H9 (cell line): ENCODE measurements around the gene ADORA3. TPM values are rescaled to one million over a fixed set of nuclear protein-coding genes. Genes with fewer than 3 reads are reported as not detected.

ENCODE experiments used
- DNase-seq: peaks from one replicate; pipeline ENCODE4 v3.0.0-alpha.2; 2017
- H2AFZ ChIP-seq: one replicate; pipeline ENCODE4 v1.6.1; 2013; ENCODE audit warnings: mild to moderate bottlenecking, low read length, control low read depth, moderate library complexity
- H2AK5ac ChIP-seq: 2 replicates; pipeline ENCODE4 v1.6.1; 2013; ENCODE audit warnings: low read length, control low read depth, mixed read lengths; ENCODE audit not compliant: insufficient read length
- H2BK120ac ChIP-seq: one replicate; pipeline ENCODE4 v1.6.1; 2013; ENCODE audit warnings: low read depth, mild to moderate bottlenecking, low read length, control low read depth, inconsistent platforms; ENCODE audit not compliant: poor library complexity, severe bottlenecking
- H2BK12ac ChIP-seq: 2 replicates; pipeline ENCODE4 v1.6.1; 2013; ENCODE audit warnings: low read length, control low read depth, mixed read lengths, low read depth; ENCODE audit not compliant: insufficient read length
- H2BK15ac ChIP-seq: 2 replicates; pipeline ENCODE4 v1.6.1; 2013; ENCODE audit warnings: low read depth, low read length, control low read depth
- H2BK20ac ChIP-seq: one replicate; pipeline ENCODE4 v1.6.1; 2013; ENCODE audit warnings: low read depth, mild to moderate bottlenecking, low read length, control low read depth, inconsistent platforms; ENCODE audit not compliant: poor library complexity, severe bottlenecking
- H2BK5ac ChIP-seq: 2 replicates; pipeline ENCODE4 v1.6.1; 2013; ENCODE audit warnings: low read length, control low read depth, mixed read lengths; ENCODE audit not compliant: insufficient read length
- H3K14ac ChIP-seq: 2 replicates; pipeline ENCODE4 v1.6.1; 2013; ENCODE audit warnings: low read length, control low read depth; ENCODE audit not compliant: insufficient read depth
- H3K18ac ChIP-seq: 2 replicates; pipeline ENCODE4 v1.6.1; 2013; ENCODE audit warnings: low read depth, mild to moderate bottlenecking, mixed read lengths, low read length, control low read depth; ENCODE audit not compliant: insufficient read length
- H3K23ac ChIP-seq: 2 replicates; pipeline ENCODE4 v1.6.1; 2013; ENCODE audit warnings: low read length, control low read depth, mixed read lengths, low read depth; ENCODE audit not compliant: insufficient read length
- H3K23me2 ChIP-seq: 2 replicates; pipeline ENCODE4 v1.6.1; 2013; ENCODE audit warnings: low read depth, mild to moderate bottlenecking, mixed read lengths, low read length, control low read depth; ENCODE audit not compliant: insufficient read length, poor library complexity, severe bottlenecking
- H3K27ac ChIP-seq: 2 replicates; pipeline ENCODE4 v1.5.1; 2013; ENCODE audit warnings: low read length, control low read depth, mixed read lengths, low read depth; ENCODE audit not compliant: insufficient read length
- H3K27me3 ChIP-seq: 2 replicates; pipeline ENCODE4 v1.6.1; 2013; ENCODE audit warnings: low read length, control low read depth, inconsistent platforms; ENCODE audit not compliant: insufficient read depth
- H3K4ac ChIP-seq: 2 replicates; pipeline ENCODE4 v1.6.1; 2013; ENCODE audit warnings: low read depth, mild to moderate bottlenecking, control low read depth, inconsistent platforms, low read length, moderate library complexity
- H3K4me1 ChIP-seq: 2 replicates; pipeline ENCODE4 v1.6.1; 2013; ENCODE audit warnings: low read length, control low read depth, inconsistent platforms; ENCODE audit not compliant: insufficient read depth
- H3K4me2 ChIP-seq: 2 replicates; pipeline ENCODE4 v1.6.1; 2013; ENCODE audit warnings: low read length, control low read depth, mixed read lengths; ENCODE audit not compliant: insufficient read length, insufficient read depth
- H3K56ac ChIP-seq: 2 replicates; pipeline ENCODE4 v1.6.1; 2013; ENCODE audit warnings: low read depth, mild to moderate bottlenecking, mixed read lengths, low read length, control low read depth; ENCODE audit not compliant: insufficient read length
- H3K79me1 ChIP-seq: 2 replicates; pipeline ENCODE4 v1.6.1; 2013; ENCODE audit warnings: low read depth, mild to moderate bottlenecking, moderate library complexity, low read length, control low read depth, inconsistent platforms; ENCODE audit not compliant: insufficient read depth, poor library complexity, severe bottlenecking
- H3K79me2 ChIP-seq: 2 replicates; pipeline ENCODE4 v1.6.1; 2013; ENCODE audit warnings: low read length, control low read depth, inconsistent platforms; ENCODE audit not compliant: insufficient read depth
- H3K9ac ChIP-seq: 2 replicates; pipeline ENCODE4 v1.6.1; 2013; ENCODE audit warnings: low read length, control low read depth, mixed read lengths; ENCODE audit not compliant: insufficient read length; ENCODE audit errors: extremely low read depth
- H3K9me3 ChIP-seq: one replicate; pipeline ENCODE4 v1.6.1; 2013; ENCODE audit warnings: low read depth, low read length, inconsistent platforms; ENCODE audit not compliant: control insufficient read depth
- H3T11ph ChIP-seq: one replicate; pipeline ENCODE4 v1.6.1; 2013; ENCODE audit warnings: mild to moderate bottlenecking, low read length, control low read depth, inconsistent platforms
- H4K20me1 ChIP-seq: one replicate; pipeline ENCODE4 v1.6.1; 2013; ENCODE audit not compliant: control insufficient read depth, insufficient read length, insufficient read depth
- H4K5ac ChIP-seq: 2 replicates; pipeline ENCODE4 v1.6.1; 2013; ENCODE audit warnings: low read depth, mild to moderate bottlenecking, mixed read lengths, low read length, control low read depth; ENCODE audit not compliant: insufficient read length
- H4K8ac ChIP-seq: replicated peaks from 2 replicates; pipeline ENCODE4 v1.6.1; 2013; ENCODE audit warnings: low read length, control low read depth, mixed read lengths, low read depth; ENCODE audit not compliant: insufficient read length
- H4K91ac ChIP-seq: 2 replicates; pipeline ENCODE4 v1.6.1; 2013; ENCODE audit warnings: low read depth, mild to moderate bottlenecking, moderate library complexity, mixed read lengths, low read length, control low read depth; ENCODE audit not compliant: insufficient read length
- H3K27ac Mint-ChIP-seq, 3 experiments: 2 replicates in 2 of 3; 3 replicates in 1 of 3; pipeline ENCODE4 v1.8.0; 2020 to 2021; ENCODE audit warnings: mixed read lengths in 3 of 3, mild to moderate bottlenecking in 1 of 3, moderate library complexity in 1 of 3
- H3K27me3 Mint-ChIP-seq: 2 replicates; pipeline ENCODE4 v1.8.0; 2021; ENCODE audit warnings: low read depth, mild to moderate bottlenecking, moderate library complexity, mixed read lengths
- H3K36me3 Mint-ChIP-seq, 3 experiments: 2 replicates in 2 of 3; 3 replicates in 1 of 3; pipeline ENCODE4 v1.8.0; 2020 to 2021; ENCODE audit warnings: low read depth in 3 of 3, mixed read lengths in 3 of 3; ENCODE audit not compliant: insufficient read depth in 1 of 3
- H3K4me1 Mint-ChIP-seq, 2 experiments: 2 replicates each; pipeline ENCODE4 v1.8.0; 2020; ENCODE audit warnings: mixed read lengths in 2 of 2
- H3K4me3 Mint-ChIP-seq, 2 experiments: 2 replicates in 1 of 2; 3 replicates in 1 of 2; pipeline ENCODE4 v1.8.0; 2020 to 2021; ENCODE audit warnings: mild to moderate bottlenecking in 2 of 2, mixed read lengths in 2 of 2, moderate library complexity in 1 of 2
- H3K9me3 Mint-ChIP-seq, 2 experiments: 2 replicates in 1 of 2; 3 replicates in 1 of 2; pipeline ENCODE4 v1.8.0; 2020; ENCODE audit warnings: mild to moderate bottlenecking in 2 of 2, mixed read lengths in 2 of 2, moderate library complexity in 1 of 2
- CTCF ChIP-seq: fragments of 200-600 bp; sonication (generic); conservative IDR thresholded peaks from 3 replicates; pipeline ENCODE4 v1.8.0; 2021; ENCODE audit warnings: antibody characterized with exemption, mild to moderate bottlenecking
- WGBS: extraction: QIAGEN DNeasy Blood & Tissue Kit; methylation state at CpG from one replicate; pipeline ENCODE4 v1.1.7; 2013; ENCODE audit warnings: missing lambda C conversion rate, low lambda C conversion rate, mixed read lengths; ENCODE audit not compliant: insufficient read length; ENCODE audit errors: extremely low coverage; 5-methylcytosine and 5-hydroxymethylcytosine counted together
- total RNA-seq: library from RNA; stranded (reverse); gene quantifications from 2 replicates; pipeline ENCODE4 v1.2.1, GENCODE V29; 2021

Gene ADORA3
- total RNA-seq, 1 experiment from 2014 or later: not detected

DNA sequence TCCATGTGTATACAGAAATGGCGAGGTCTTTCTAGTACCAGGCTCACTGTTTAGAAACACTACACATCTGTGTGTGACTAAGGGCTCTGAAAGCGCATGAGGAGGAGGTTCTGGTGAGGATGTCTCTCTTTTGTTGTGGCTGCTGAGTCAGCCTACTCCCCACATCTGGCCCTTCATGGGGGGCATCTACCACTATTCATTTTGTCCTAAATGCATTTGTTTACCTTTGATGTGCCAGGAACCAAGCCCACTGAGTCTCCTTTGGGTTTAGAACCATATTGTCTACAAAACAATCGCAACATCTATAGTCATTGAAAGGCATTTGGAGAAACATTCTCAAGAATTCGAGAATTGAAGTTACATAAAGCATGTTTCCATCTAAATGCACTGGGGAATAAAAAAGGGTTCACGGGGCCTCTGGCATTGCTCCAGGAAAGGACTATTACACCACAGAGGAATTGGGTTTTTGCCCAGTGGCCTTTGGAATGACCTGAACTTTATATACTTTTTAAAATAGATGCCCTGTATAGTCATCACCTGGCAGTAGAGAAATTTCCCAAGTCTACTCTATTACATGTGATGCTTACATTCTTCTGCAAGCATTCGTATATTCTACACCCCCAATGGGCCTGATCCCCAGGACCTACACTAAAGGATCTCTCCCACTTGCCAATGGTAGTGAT is 35.1 kb upstream of the ADORA3 start:
- no peak overlapping the region for H4K5ac ChIP-seq
- H3K4me1 ChIP-seq: peaks cover 6% of the 10 kb centered on the region
- H2BK15ac ChIP-seq: no peak overlapping the region
- H2BK20ac ChIP-seq: no peak overlapping the region
- no peaks in the 10 kb centered on the region for H3K9me3 ChIP-seq
- H3K18ac ChIP-seq: no peak overlapping the region
- H3K27me3 ChIP-seq: no peaks in the 10 kb centered on the region
- Mint-ChIP-seq H3K4me1 (peaks cover 24 to 35% of the 10 kb centered on the region in 2 experiments), H3K9me3 (no peaks in the 10 kb centered on the region; a peak in 1 of 5 replicates), H3K27me3 (peaks cover 10% of the 10 kb centered on the region), H3K27ac (no peak overlapping the region), H3K36me3 (peaks cover 0 to 1% (median 0%) of the 10 kb centered on the region in 3 experiments; a peak in 1 of 7 replicates), H3K4me3 (no peak overlapping the region)
- no peak overlapping the region for H4K8ac ChIP-seq
- H3K23me2 ChIP-seq: no peaks in the 10 kb centered on the region
- DNase-seq: no peak
- no peak overlapping the region for H3K4me2 ChIP-seq
- no peak overlapping the region for H3T11ph ChIP-seq
- WGBS: no CpG with 5 or more reads among the region's 6 CpGs
- no peak overlapping the region for H3K9ac ChIP-seq
- no peak overlapping the region for H3K27ac ChIP-seq
- no peak overlapping the region for H2BK12ac ChIP-seq
- no peak overlapping the region for H2BK120ac ChIP-seq
- no peak overlapping the region for H2AK5ac ChIP-seq
- no peak overlapping the region for H3K14ac ChIP-seq
- H2BK5ac ChIP-seq: no peak overlapping the region
- TF ChIP-seq CTCF: no peak
- no peak overlapping the region for H2AFZ ChIP-seq
- no peak overlapping the region for H4K91ac ChIP-seq
- no peaks in the 10 kb centered on the region for H3K79me2 ChIP-seq
- no peaks in the 10 kb centered on the region for H4K20me1 ChIP-seq
- H3K79me1 ChIP-seq: no peaks in the 10 kb centered on the region
- H3K4ac ChIP-seq: no peak overlapping the region
- H3K23ac ChIP-seq: no peak overlapping the region
- no peak overlapping the region for H3K56ac ChIP-seq
